Stomach (tissue), 4 donors: Measurements from ENCODE around the gene ZBTB39.

ENCODE experiments used
- CTCF ChIP-seq, 7 experiments: fragments of 450-650 bp in 4 of 7; fragments of 200-600 bp in 3 of 7; sonication (generic) in 3 of 7; IDR thresholded peaks; one replicate each; pipeline ENCODE4 v1.5.1; 2016 to 2019; ENCODE audit warnings: antibody characterized with exemption in 7 of 7, control low read depth in 2 of 7, mild to moderate bottlenecking in 1 of 7
- EP300 ChIP-seq: sonication (generic); formaldehyde crosslinking; IDR thresholded peaks from one replicate; pipeline ENCODE4 v1.6.1; 2017; ENCODE audit warnings: antibody characterized with exemption
- POLR2A ChIP-seq, 4 donors: fragments of 450-650 bp; IDR thresholded peaks; one replicate each; pipeline ENCODE4 v1.6.1; 2016; ENCODE audit warnings: antibody characterized with exemption in 4 of 4, control low read depth in 2 of 4, mild to moderate bottlenecking in 1 of 4, moderate library complexity in 1 of 4
- POLR2AphosphoS5 ChIP-seq, 3 donors: sonication (generic); formaldehyde crosslinking; IDR thresholded peaks; one replicate each; pipeline ENCODE4 v1.6.1; 2016; ENCODE audit warnings: antibody characterized with exemption in 3 of 3

DNA sequence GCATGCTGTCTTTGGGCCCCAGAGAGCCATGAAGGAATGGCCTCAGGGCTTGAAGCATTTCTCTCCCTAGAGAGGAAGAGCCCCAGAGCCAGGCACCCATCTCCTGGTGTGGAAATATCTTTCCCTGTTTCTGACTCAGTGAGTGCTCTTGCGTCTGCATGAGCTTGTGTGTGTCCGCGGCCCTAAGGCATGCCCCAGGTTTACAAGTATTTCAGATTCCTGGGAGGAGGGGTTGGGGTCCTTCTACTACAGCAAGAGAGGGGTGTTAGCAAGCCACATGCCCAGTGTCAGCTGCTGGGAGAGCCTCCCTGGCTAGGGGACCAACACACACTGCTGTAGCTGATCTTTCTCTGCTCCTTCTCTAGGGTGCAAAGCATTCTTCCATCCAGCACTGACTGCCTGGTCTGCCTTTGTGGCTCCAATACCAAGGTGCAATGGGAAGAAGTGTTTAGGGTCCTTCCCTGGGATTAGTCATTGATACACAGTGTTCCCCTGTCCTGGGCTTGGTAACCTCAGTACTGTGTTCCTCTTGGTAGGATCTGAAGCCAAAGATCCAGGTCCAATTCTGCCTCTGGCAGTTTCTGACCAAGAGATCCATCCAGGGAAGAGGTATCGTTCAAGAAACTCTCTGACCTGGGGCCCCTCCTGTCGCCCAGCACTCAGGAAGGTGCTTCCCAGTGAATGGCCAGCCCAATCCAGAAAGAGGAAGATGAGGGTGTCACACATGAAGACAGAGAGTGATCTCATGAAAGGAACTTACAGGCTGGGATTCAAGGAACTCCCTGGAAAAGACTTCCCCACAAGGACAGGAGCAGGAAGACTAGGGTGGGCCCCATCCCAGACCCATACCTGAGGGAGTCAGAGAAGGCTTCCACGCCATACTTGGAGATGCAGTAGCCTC is 52.0 kb downstream of the ZBTB39 start:
- TF ChIP-seq CTCF (IDR thresholded peaks at IDR 0.05), result no peak
- no peak for TF ChIP-seq POLR2A (IDR thresholded peaks at IDR 0.05)
- no peak for TF ChIP-seq POLR2AphosphoS5 (IDR thresholded peaks at IDR 0.05)
- TF ChIP-seq EP300, result no peak
